Measurements from ENCODE around the gene CFAP74.
"Not testable (repeated sequence)": the region's sequence is repeated elsewhere in the genome, so short reads cannot be mapped to it uniquely, and the experiment has no call there.

CFAP74 gene

DNA sequence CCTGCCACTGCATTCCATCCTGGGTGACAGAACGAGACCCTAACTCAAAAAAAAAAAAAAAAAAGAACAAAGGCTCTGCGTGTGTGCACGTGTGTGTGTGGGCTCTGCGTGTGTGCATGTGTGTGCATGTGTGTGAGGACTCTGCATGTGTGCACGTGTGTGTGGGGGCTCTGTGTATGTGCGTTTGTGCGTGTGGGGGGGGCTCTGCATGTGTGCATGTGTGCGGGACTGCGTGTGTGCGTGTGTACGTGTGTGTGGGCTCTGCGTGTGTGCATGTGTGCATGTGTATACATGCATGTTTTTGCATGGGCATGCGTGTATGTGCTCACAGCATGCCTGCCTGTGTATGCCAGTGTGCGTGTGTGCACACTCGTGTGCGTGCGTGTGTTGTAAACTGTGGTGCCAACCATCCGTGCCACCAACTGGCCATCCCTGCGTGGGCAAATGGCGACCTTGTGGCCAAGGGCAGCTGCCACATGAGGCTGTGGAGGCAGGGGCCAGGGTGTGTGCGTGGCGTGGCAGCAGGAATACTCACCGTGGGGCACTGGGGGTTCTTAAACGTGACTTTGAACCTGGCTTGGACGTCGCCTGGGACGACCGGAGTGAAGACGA lies 57.7 kb downstream of the CFAP74 start:
- no peak for DNase-seq

DNA sequence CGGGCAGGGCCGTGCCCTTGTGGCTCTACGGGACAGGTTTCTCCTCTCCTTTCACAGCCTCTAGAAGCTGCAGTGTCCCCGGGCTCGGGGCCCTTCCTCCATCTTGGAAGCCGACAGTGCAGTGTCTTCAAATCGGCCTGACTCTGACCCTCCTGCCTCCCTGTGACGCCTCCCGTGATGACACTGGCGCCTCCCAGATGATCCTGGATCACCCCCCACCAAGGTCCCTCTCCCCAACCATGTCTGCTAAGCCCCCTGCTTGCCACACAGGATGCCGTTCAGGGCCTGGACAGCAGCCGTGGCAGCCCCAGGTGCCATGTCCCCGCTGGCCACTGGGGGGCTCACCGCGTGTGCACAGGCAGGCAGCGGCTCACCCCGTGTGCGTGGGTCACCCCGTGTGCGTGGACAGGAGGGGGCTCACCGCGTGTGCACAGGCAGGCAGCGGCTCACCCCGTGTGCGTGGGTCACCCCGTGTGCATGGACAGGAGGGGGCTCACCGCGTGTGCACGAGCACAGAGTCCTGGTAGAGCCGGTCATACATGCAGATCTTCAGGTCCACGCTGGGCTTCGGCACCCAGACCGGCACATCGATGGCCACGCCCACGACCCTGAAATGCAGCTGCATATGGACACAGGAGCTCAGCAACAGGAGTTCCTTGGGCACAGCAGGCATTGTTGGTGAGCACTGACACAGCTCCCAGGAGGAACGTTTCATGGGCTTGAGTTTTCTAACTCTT lies 59.6 kb downstream of the CFAP74 start:
- no peak for DNase-seq

- DNase-seq: no peak
Measured at GRCh38 chr1:1942753-1943656, 60.6 kb downstream of the CFAP74 start.

GRCh38 chr1:1941868-1942752 lies 61.5 kb downstream of the CFAP74 start:
- no peak for DNase-seq

DNA sequence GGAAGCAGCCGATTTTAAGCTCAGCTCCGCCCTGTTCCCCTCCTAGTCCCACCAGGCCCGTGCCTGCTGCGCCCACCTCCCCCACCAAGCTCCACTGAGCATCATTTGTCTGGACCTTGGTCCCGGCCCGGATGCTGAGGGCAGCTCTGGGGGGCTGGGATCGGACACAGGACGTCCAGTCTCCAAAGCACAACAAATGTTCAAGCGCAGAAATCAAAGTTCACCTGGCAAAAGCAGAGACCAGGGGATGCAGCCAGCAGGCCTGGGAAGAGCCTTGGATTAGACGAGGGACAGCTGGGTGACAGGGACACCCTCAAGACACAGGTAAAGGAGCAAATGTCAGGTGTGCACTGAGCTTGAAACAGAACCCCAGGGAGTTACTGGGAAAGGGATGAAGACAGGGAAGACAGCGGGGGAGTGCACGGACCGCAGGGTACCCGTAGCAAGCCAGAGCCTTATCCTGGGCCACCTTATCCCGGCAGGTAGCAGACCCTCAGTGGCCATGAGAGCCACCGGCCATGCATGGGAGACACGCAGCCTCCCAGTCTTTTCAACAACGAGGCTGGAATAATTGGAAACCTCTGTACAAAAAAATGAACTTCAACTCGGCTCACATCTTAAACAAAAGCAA lies 62.3 kb downstream of the CFAP74 start:
- no peak for DNase-seq

DNA sequence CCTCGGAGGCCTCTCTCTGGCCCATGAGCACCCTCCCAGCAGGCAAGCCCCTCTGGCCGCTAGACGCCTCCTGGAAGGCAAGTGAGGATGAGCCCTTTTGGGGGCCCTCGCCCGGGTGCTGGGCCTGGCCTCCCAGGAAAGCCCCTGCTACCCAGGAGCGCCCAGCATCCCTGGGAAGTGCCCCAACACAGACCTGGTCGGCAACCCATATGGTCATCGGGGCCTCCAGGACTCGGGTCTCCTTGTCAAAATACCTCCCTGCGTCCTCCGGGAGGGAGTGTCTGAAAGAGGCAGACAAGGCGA lies 63.5 kb downstream of the CFAP74 start:
- DNase-seq: no peak

GRCh38 chr1:1939296-1940122 lies 64.1 kb downstream of the CFAP74 start:
- DNase-seq: no peak

- DNase-seq: no peak
Measured at GRCh38 chr1:1938613-1939295, 64.8 kb downstream of the CFAP74 start.

DNA sequence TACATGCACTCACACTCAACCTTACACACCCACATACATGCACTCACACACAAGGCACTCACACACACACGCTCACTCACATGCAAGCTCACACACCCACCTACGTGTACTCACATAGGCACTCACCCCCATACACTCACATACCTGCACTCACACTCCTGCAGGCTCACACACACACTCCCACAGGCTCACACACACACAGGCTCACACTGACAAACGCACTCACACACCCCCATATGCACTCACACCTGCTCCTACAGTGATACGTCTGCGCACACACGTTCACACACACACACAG lies 65.4 kb downstream of the CFAP74 start:
- no peak for DNase-seq

- DNase-seq: no peak
Measured at GRCh38 chr1:1937549-1938275, 65.9 kb downstream of the CFAP74 start.

DNA sequence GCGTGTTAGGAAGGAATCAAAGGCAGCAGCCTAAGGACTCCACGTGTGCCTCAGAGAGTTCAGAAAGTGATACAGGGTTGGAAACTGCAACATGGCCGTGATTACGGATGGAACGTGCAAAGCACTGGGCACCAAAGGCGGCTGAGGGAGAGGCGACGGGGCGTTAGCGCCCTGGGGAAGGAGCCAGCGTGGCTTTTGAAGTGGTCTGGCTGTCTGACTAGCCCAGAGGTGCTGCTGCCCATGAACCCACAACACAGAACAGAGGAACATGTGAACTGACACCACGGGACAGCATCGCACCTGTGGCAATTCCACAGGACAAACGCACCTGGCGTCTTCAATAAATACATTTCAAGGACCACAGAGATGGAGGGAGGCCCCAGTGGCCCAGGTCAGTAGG lies 66.5 kb downstream of the CFAP74 start:
- no peak for DNase-seq

- DNase-seq: not testable (repeated sequence)
Measured at GRCh38 chr1:1934848-1935247, 68.7 kb downstream of the CFAP74 start.

DNA sequence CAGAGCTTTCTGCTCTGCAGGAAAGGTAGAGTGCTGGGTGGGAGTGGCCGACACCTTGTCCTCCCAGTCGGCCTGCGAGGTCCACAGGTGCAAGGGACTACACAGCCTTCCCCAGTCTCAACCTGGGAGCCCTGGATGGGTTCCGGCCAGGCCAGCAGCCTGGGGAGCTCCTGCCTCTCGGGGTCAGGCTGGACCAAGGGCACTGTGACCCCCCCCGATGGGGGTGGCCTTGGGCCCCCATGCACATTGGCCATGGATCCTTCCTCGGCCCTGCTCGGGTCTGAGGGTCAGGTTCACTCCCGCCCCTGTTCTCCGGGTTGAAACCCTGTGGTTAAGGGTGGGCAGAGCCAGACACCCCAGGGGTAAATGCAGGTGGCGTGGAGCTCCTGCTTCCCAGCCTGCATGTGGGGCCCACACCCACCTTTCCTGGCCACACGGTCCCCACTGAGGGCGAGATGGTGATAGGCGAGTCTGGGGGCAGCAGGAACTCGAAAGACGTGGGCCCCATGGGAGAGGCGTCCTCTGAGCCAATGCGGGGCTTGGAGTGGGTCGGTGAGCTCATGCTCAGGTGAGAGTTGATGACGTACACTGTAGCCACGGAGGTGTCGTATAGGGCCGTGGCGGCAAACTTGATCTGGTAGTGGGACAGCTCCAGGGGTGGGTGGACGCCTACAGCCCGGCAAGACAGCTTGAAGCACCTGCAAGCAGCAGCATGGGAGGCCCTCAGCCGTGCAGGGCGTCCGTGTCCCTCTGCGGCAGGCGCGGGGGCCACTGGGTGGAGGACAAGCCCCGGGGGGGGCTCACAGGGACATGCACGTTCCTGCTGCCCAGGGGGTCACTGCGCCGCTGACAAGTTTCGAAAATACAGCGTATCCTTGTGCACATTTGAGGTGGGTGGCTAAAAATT lies 73.7 kb downstream of the CFAP74 start:
- no peak for DNase-seq

DNA sequence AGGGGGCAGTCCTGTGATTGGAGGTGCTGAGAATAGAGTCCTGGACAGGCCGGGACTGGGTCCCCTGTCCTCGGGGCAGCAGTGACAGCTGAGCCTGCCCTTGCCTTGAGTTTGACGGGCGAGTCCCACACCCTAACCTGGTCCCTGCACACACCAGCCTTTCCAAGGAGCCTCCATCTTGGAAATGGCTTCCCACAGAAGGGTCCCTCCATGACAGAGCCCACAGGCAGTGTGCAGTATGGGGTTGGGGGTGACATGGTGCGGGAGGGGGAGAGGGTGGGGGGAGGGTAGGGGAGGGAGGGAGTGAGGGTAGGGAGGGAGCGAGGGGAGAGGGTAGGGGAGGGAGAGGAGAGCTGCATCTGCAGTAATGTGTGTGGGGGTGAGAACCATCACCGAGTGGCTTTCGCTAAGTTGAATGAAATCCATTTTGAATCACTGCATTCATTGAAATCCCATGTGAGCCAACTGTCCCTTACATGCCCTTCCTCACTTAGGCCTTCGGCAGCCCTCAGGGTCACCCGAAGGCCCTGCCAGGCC lies 74.4 kb downstream of the CFAP74 start:
- DNase-seq: no peak

- no peak for DNase-seq
Measured at GRCh38 chr1:1928231-1929101, 75.1 kb downstream of the CFAP74 start.

DNA sequence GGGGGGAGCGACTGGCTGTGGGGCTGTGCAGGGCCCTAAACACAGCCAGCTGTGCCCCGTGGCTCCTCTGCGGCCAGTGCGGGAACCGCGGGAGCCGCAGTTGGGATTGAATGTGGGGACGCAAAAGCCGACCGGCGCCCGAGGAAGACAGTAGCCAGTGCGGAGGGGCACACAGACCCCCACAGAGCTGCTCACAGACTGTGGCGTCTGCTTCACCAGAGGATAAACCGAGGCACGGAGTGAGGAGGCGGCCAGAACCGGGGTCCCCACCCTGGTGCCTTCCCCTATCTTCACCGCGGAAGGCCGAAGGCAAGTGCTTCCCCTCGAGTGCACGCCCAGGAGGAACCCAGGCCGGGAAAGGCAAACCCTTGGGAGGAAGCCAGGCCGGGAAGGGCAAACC lies 75.8 kb downstream of the CFAP74 start:
- no peak for DNase-seq

- no peak for DNase-seq
Measured at GRCh38 chr1:1926886-1927660, 76.5 kb downstream of the CFAP74 start.
